HCT116 (cell line): ENCODE measurements around the gene GPR108.

Experiments
- CTCF ChIP-seq, 3 experiments: fragments of 200-600 bp in 1 of 3; sonication (generic) in 1 of 3; IDR thresholded peaks in 2 of 3; conservative IDR thresholded peaks in 1 of 3; 2 replicates each; pipeline ENCODE4 v1.5.1; 2012 to 2017; ENCODE audit warnings: low read depth in 2 of 3, low read length in 2 of 3, antibody characterized with exemption in 1 of 3, borderline replicate concordance in 1 of 3, control low read depth in 1 of 3, mild to moderate bottlenecking in 1 of 3, mixed read lengths in 1 of 3, mixed run types in 1 of 3, moderate library complexity in 1 of 3; ENCODE audit not compliant: insufficient read depth in 1 of 3
- EZH2 ChIP-seq: fragments of 200-600 bp; sonication (generic); IDR thresholded peaks from 2 replicates; pipeline ENCODE4 v1.6.1; 2017; ENCODE audit warnings: antibody characterized with exemption, mixed run types
- EZH2phosphoT487 ChIP-seq: fragments of 200-600 bp; IDR thresholded peaks from 2 replicates; pipeline ENCODE4 v1.6.1; 2018; ENCODE audit warnings: antibody characterized with exemption, borderline replicate concordance
- POLR2A ChIP-seq: IDR thresholded peaks from 2 replicates; pipeline ENCODE4 v1.7.0; 2011; ENCODE audit warnings: borderline replicate concordance; ENCODE audit not compliant: insufficient read depth, insufficient read length; ENCODE audit errors: extremely low read depth
- POLR2AphosphoS5 ChIP-seq: IDR thresholded peaks from 2 replicates; pipeline ENCODE4 v1.6.1; 2011; ENCODE audit warnings: mild to moderate bottlenecking, low read depth, low read length, moderate library complexity
- REST ChIP-seq: IDR thresholded peaks from 2 replicates; pipeline ENCODE4 v1.6.1; 2012; ENCODE audit warnings: low read depth
- ZBTB33 ChIP-seq: IDR thresholded peaks from 2 replicates; pipeline ENCODE4 v1.6.1; 2011; ENCODE audit warnings: mild to moderate bottlenecking, low read length, moderate library complexity; ENCODE audit not compliant: insufficient replicate concordance; ENCODE audit errors: extremely low read depth
- ZNF274 ChIP-seq: fragments of 200-500 bp; sonication (Bioruptor generic); IDR thresholded peaks from 2 replicates; pipeline ENCODE4 v1.6.1; 2014; ENCODE audit warnings: mild to moderate bottlenecking, low read depth, low read length, inconsistent platforms

- TF ChIP-seq EZH2 (no peak), CTCF (IDR thresholded peaks at IDR 0.05 in 2 of 3, conservative IDR thresholded peaks at IDR 0.05 in 1 of 3; ENCODE audit: borderline replicate concordance in 1 of 3, insufficient read depth in 1 of 3, low read depth in 2 of 3, low read length in 2 of 3) (no peak), ZNF274 (no peak), REST (no peak), POLR2A (no peak), POLR2AphosphoS5 (no peak), EZH2phosphoT487 (no peak), ZBTB33 (no peak)
These were observed 20.8 kb downstream of the GPR108 start for GRCh38 chr19:6716610-6716970.
